PC-9 (cell line): ENCODE data around the gene CPED1. TPM values are rescaled to one million over a fixed set of nuclear protein-coding genes. Genes with fewer than 3 reads are reported as not detected.

Source experiments
- BruUV-seq: library from RNA; stranded (reverse); fragments of 400-500 nt; replicated peaks from 2 replicates; lab custom pipeline; 2021; lab: Mats Ljungman, UMichigan
- CTCF ChIA-PET: fragments of 300-600 bp; sonication (Branson Sonifier 250); formaldehyde crosslinking; loops from one replicate; lab custom pipeline; 2022; ENCODE audit warnings: antibody characterized with exemption; lab: Charles Lee
- POLR2A ChIA-PET: fragments of 300-600 bp; sonication (Branson Sonifier 250); formaldehyde crosslinking; loops from one replicate; lab custom pipeline; 2022; ENCODE audit warnings: antibody characterized with exemption; ENCODE audit not compliant: unreplicated experiment; lab: Charles Lee
- DNase-seq, 2 experiments: peaks; one replicate each; pipeline versions ENCODE4 v3.0.0 to v3.0.0-alpha.2; 2015 to 2022; ENCODE audit warnings: mixed read lengths in 1 of 2
- H2AFZ ChIP-seq: fragments of 200-600 bp; sonication (generic); 2 replicates; pipeline ENCODE4 v1.8.1; 2017; ENCODE audit warnings: antibody characterized with exemption
- H3F3A ChIP-seq: fragments of 200-600 bp; sonication (generic); 2 replicates; pipeline ENCODE4 v1.8.1; 2017; ENCODE audit warnings: antibody characterized with exemption, mild to moderate bottlenecking, low read depth; ENCODE audit not compliant: insufficient read depth
- H3K27ac ChIP-seq: fragments of 200-600 bp; sonication (generic); 2 replicates; pipeline ENCODE4 v1.6.1; 2016; ENCODE audit warnings: mixed run types
- H3K27me3 ChIP-seq: fragments of 200-600 bp; sonication (generic); 2 replicates; pipeline ENCODE4 v1.6.1; 2016; ENCODE audit warnings: low read depth, mixed run types; ENCODE audit not compliant: insufficient read depth
- H3K36me3 ChIP-seq: fragments of 200-600 bp; sonication (generic); 2 replicates; pipeline ENCODE4 v1.6.1; 2016; ENCODE audit warnings: low read depth, mixed run types
- H3K4me1 ChIP-seq: fragments of 200-600 bp; sonication (generic); replicated peaks from 2 replicates; pipeline ENCODE4 v1.6.1; 2016; ENCODE audit warnings: mixed run types; ENCODE audit not compliant: insufficient read depth
- H3K4me2 ChIP-seq: fragments of 200-600 bp; sonication (generic); 2 replicates; pipeline ENCODE4 v1.6.1; 2017; ENCODE audit warnings: mixed run types
- H3K4me3 ChIP-seq: fragments of 200-600 bp; sonication (generic); 2 replicates; pipeline ENCODE4 v1.6.1; 2016; ENCODE audit warnings: mixed run types
- H3K79me2 ChIP-seq: fragments of 200-600 bp; sonication (generic); 2 replicates; pipeline ENCODE4 v1.6.1; 2017; ENCODE audit warnings: low read depth, mixed run types
- H3K9me2 ChIP-seq: fragments of 200-600 bp; sonication (generic); 2 replicates; pipeline ENCODE4 v1.8.1; 2017; ENCODE audit warnings: mild to moderate bottlenecking; ENCODE audit not compliant: insufficient read depth
- H3K9me3 ChIP-seq: fragments of 200-600 bp; sonication (generic); 2 replicates; pipeline ENCODE4 v1.8.1; 2016; ENCODE audit warnings: low read depth; ENCODE audit not compliant: insufficient read depth
- H4K20me1 ChIP-seq: fragments of 200-600 bp; sonication (generic); 2 replicates; pipeline ENCODE4 v1.8.1; 2017; ENCODE audit not compliant: insufficient read depth
- EZH2 ChIP-seq: fragments of 200-600 bp; sonication (generic); IDR thresholded peaks from 2 replicates; pipeline ENCODE4 v1.8.0; 2017; ENCODE audit warnings: antibody characterized with exemption, low read depth
- intact Hi-C: fragments of 100-400 bp; cut with micrococcal nuclease; formaldehyde crosslinking; loops from one replicate; pipeline ENCODE4 v1.10.0; 2022; ENCODE audit not compliant: unreplicated experiment
- total RNA-seq: library from RNA; stranded (reverse); gene quantifications from 2 replicates; pipeline ENCODE4 v1.2.3, GENCODE V29; 2021
- TF ChIP-seq, protein P1 (sequence below): fragments of 200-600 bp; sonication (generic); conservative IDR thresholded peaks from 2 replicates; pipeline ENCODE4 v1.6.1; 2017; ENCODE audit warnings: mixed run types, antibody characterized with exemption, mild to moderate bottlenecking, moderate library complexity

The CPED1 gene
- total RNA-seq, 1 experiment from 2014 or later, result 2.4 TPM

DNA sequence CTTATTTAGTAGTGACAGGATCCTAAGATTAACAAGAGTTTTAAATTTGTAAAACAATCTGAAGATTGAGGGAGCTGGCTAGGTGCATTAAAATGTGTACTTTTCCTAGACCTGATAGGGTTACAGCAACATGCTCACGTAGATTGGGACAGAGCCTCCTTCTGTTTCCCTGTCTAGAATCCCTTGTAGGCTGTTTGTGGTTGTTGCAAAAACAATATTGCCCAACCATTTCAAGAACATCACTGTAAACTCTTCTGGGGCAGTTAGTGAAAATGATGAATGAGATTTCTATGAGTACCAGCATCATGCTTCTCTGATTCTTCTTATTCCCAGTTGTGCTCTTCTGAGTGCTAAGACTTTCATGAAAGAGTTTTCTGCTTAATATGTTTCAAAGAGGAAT is 14.7 kb upstream of the CPED1 start:
- no peak for DNase-seq
- Histone ChIP-seq H3K36me3 (peaks cover 21% of the 10 kb centered on the region), H2AFZ (no peak overlapping the region), H3K27ac (no peak overlapping the region), H3F3A (peaks cover 5% of the 10 kb centered on the region; the same call in 1 of the 2 replicates), H3K9me3 (no peaks in the 10 kb centered on the region), H3K9me2 (no peaks in the 10 kb centered on the region), H4K20me1 (no peaks in the 10 kb centered on the region), H3K27me3 (no peaks in the 10 kb centered on the region), H3K4me2 (no peak overlapping the region), H3K79me2 (no peaks in the 10 kb centered on the region), H3K4me1 (no peaks in the 10 kb centered on the region), H3K4me3 (no peak overlapping the region)
- POLR2A ChIA-PET, result interaction anchor here (0.7 kb wide), 1 partner anchor 110 kb away, joined by 3 read pairs; no protein-coding TSS in a partner anchor
- CTCF ChIA-PET, result no interaction called here
- TF ChIP-seq, protein P1, sequence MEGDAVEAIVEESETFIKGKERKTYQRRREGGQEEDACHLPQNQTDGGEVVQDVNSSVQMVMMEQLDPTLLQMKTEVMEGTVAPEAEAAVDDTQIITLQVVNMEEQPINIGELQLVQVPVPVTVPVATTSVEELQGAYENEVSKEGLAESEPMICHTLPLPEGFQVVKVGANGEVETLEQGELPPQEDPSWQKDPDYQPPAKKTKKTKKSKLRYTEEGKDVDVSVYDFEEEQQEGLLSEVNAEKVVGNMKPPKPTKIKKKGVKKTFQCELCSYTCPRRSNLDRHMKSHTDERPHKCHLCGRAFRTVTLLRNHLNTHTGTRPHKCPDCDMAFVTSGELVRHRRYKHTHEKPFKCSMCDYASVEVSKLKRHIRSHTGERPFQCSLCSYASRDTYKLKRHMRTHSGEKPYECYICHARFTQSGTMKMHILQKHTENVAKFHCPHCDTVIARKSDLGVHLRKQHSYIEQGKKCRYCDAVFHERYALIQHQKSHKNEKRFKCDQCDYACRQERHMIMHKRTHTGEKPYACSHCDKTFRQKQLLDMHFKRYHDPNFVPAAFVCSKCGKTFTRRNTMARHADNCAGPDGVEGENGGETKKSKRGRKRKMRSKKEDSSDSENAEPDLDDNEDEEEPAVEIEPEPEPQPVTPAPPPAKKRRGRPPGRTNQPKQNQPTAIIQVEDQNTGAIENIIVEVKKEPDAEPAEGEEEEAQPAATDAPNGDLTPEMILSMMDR, result no peak
- no peak for TF ChIP-seq EZH2
- BruUV-seq, result no TSS peak
- intact Hi-C loops, result no loop called here

DNA sequence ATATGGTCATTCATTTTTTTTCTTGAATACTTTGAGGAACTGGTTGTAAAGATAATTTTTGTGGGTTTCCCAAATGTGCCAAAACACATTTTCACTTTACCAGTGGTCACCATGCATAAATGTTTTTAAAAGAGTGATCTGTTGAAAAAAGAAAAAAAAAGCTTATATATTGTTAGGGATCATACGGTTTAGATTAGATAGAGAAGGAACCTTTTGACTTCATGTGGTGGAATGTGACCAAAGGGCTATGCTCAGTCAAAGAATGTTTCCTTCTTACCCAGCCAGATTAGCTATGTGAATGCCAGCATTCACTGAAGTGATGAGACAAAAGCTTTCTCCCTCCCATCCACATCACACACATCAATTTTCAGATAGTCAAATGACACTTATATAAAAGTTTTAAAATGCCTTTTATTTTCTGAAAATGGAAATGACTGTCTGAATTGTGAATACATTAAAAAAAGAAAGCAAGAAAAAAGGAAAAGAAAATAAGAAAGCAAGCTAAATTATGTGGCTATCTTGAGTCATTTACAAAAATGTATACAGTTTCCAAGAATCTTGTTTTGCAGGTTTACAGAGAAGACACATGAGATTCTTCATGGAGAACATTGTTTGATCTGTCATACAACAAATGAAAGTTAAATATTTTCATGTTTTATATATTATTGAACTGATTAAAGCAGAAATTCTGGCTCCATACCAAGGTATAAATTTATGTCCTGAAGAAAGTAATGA is 8.6 kb upstream of the CPED1 start:
- intact Hi-C loops, result loop anchor here (10.0 kb wide), 1 partner anchor 355 kb away; no protein-coding TSS in a partner anchor
- ChIA-PET POLR2A (interaction anchor here (0.7 kb wide), 1 partner anchor 37 kb away, joined by 5 read pairs; no protein-coding TSS in a partner anchor), CTCF (interaction anchor here (0.7 kb wide), 1 partner anchor 9 kb away, joined by 3 read pairs; the partner anchor contains the start of gene CPED1)
- H4K20me1 ChIP-seq, result no peaks in the 10 kb centered on the region
- no peak overlapping the region for H3K27ac ChIP-seq
- no peaks in the 10 kb centered on the region for H3K27me3 ChIP-seq
- H2AFZ ChIP-seq, result no peak overlapping the region
- no peaks in the 10 kb centered on the region for H3K79me2 ChIP-seq
- H3K36me3 ChIP-seq, result 0 out of 2 replicates have a peak, but pooled peaks cover 3% of the 10 kb centered on the region
- H3K4me3 ChIP-seq, result no peak overlapping the region
- H3F3A ChIP-seq, result peaks cover 5% of the 10 kb centered on the region; the same call in 1 of the 2 replicates
- no peaks in the 10 kb centered on the region for H3K4me1 ChIP-seq
- no peak overlapping the region for H3K4me2 ChIP-seq
- no TSS peak for BruUV-seq
- no peaks in the 10 kb centered on the region for H3K9me2 ChIP-seq
- no peak for DNase-seq
- no peak for TF ChIP-seq EZH2
- TF ChIP-seq, protein P1, result no peak
- H3K9me3 ChIP-seq, result no peaks in the 10 kb centered on the region

DNA sequence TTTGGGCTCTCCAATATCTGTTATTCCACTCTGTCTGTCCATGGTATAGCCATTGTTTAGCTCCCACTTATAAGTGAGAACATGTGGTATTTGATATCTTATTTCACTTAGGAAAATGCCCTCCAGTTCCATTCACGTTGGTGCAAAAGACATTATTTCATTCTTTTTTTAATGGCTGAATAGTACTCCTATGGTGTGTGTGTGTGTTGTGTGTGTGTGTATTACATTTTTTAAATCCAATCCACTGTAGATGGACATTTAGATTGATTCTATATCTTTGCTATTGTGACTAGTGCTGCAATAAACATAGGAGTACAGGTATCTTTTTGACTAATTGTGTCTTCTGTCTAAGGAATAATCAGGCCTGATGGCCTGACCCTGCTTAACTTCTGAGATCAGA is 7.4 kb upstream of the CPED1 start:
- TF ChIP-seq EZH2, result no peak
- TF ChIP-seq, protein P1, result no peak
- no peaks in the 10 kb centered on the region for H3K27me3 ChIP-seq
- intact Hi-C loops, result loop anchor here (10.0 kb wide), 1 partner anchor 354 kb away; no protein-coding TSS in a partner anchor
- ChIA-PET CTCF (interaction anchor here (0.6 kb wide), 1 partner anchor 305 kb away, joined by 18 read pairs; no protein-coding TSS in a partner anchor), POLR2A (no interaction called here)
- no peaks in the 10 kb centered on the region for H3K9me2 ChIP-seq
- no peak overlapping the region for H2AFZ ChIP-seq
- H3K4me1 ChIP-seq, result no peaks in the 10 kb centered on the region
- no peaks in the 10 kb centered on the region for H3K36me3 ChIP-seq
- no peaks in the 10 kb centered on the region for H4K20me1 ChIP-seq
- H3K4me2 ChIP-seq, result no peak overlapping the region
- H3K79me2 ChIP-seq, result no peaks in the 10 kb centered on the region
- no peak for DNase-seq
- no peak overlapping the region for H3K27ac ChIP-seq
- no peaks in the 10 kb centered on the region for H3K9me3 ChIP-seq
- BruUV-seq, result no TSS peak
- no peak overlapping the region for H3K4me3 ChIP-seq
- H3F3A ChIP-seq, result no peaks in the 10 kb centered on the region
